Cardiac muscle cell (in vitro differentiated cells and primary cell): ENCODE results near the gene PABPN1L. TPM values are rescaled to one million over a fixed set of nuclear protein-coding genes. Genes with fewer than 3 reads are reported as not detected.

ENCODE experiments used
- DNase-seq, 2 donors: peaks; one replicate each; pipeline versions ENCODE4 v3.0.0 to v3.0.0-alpha.2; 2010 to 2017; ENCODE audit warnings: low read depth in 1 of 2, low spot score in 1 of 2
- H3K27ac ChIP-seq: fragments of 200-600 bp; sonication (generic); 2 replicates; pipeline ENCODE4 v1.5.1; 2016
- H3K27me3 ChIP-seq: fragments of 200-600 bp; sonication (generic); 2 replicates; pipeline ENCODE4 v1.6.0; 2016; ENCODE audit warnings: control low read depth
- H3K36me3 ChIP-seq: fragments of 200-600 bp; sonication (generic); 2 replicates; pipeline ENCODE4 v1.5.1; 2016; ENCODE audit warnings: control low read depth
- H3K4me1 ChIP-seq: fragments of 200-600 bp; sonication (generic); 2 replicates; pipeline ENCODE4 v1.8.1; 2017; ENCODE audit warnings: low read depth, mild to moderate bottlenecking, mixed run types
- H3K4me3 ChIP-seq: fragments of 200-600 bp; sonication (generic); 2 replicates; pipeline ENCODE4 v1.5.1; 2016; ENCODE audit warnings: mild to moderate bottlenecking
- H3K9me3 ChIP-seq: fragments of 200-600 bp; sonication (generic); 2 replicates; pipeline ENCODE4 v1.5.1; 2017; ENCODE audit warnings: low read depth, mild to moderate bottlenecking, control low read depth
- polyA plus RNA-seq: library from polyadenylated mRNA; unstranded; fragments of >200 nt; fragmentation: Nextera tagmentation; extraction: Ambion mirVana; gene quantifications from 2 replicates; pipeline ENCODE4 v1.2.1, GENCODE V29; 2016
- total RNA-seq: library from RNA; depleted of rRNA; stranded (reverse); fragments of >200 nt; gene quantifications from 2 replicates; pipeline ENCODE4 v1.2.3, GENCODE V29; 2016
- TF ChIP-seq, protein P1 (sequence below): IDR thresholded peaks from 2 replicates; pipeline ENCODE4 v1.5.1; 2012; ENCODE audit warnings: low read depth, mild to moderate bottlenecking, low read length

Gene PABPN1L
- total and polyA plus RNA-seq, 2 experiments from 2014 or later = 0.32 TPM; not detected in 1

DNA sequence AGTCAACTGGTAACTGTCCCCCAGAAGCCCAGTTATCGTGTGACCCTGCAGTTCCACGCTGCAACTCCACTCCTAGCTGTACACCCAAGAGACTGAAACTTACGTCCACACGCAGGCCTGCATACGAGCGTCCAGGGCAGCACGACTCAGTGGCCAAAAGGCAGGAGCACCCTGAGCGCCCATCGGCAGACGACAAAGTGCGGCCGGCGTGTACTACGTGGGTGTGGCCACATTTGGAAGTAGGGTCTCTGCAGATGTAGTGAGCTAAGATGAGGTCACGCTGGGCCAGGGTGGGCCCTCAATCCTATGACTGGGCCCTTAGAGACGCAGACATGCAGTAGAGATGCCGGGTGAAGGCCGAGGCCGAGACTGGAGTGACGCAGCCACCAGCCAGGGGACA lies 23.2 kb downstream of the PABPN1L start:
- H3K4me1 ChIP-seq = no peaks in the 10 kb centered on the region
- H3K9me3 ChIP-seq = no peaks in the 10 kb centered on the region
- H3K4me3 ChIP-seq = no peak overlapping the region
- no peak for DNase-seq
- H3K36me3 ChIP-seq = no peaks in the 10 kb centered on the region
- H3K27ac ChIP-seq = no peak overlapping the region
- TF ChIP-seq, protein P1, sequence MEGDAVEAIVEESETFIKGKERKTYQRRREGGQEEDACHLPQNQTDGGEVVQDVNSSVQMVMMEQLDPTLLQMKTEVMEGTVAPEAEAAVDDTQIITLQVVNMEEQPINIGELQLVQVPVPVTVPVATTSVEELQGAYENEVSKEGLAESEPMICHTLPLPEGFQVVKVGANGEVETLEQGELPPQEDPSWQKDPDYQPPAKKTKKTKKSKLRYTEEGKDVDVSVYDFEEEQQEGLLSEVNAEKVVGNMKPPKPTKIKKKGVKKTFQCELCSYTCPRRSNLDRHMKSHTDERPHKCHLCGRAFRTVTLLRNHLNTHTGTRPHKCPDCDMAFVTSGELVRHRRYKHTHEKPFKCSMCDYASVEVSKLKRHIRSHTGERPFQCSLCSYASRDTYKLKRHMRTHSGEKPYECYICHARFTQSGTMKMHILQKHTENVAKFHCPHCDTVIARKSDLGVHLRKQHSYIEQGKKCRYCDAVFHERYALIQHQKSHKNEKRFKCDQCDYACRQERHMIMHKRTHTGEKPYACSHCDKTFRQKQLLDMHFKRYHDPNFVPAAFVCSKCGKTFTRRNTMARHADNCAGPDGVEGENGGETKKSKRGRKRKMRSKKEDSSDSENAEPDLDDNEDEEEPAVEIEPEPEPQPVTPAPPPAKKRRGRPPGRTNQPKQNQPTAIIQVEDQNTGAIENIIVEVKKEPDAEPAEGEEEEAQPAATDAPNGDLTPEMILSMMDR = no peak
- no peaks in the 10 kb centered on the region for H3K27me3 ChIP-seq

DNA sequence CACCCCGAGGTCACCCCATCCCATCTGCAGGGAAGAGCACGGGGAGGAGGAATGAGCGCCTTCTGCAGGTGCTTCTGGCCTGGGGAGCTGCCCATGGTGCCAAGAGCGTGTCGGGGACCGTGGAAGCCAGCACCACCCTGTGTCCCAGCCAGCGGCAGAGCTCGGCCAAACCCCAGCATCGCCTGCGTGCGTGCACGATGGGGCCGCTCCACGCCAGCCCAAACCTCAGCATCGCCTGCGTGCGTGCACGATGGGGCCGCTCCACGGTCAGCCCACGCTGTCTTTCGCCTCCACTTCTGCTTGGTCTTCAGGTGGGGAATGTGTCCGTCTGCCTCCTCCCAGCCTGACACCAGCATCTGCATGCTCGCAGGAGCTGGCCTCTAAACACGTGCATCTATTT lies 23.7 kb downstream of the PABPN1L start:
- H3K27ac ChIP-seq = no peak overlapping the region
- no peaks in the 10 kb centered on the region for H3K36me3 ChIP-seq
- H3K4me1 ChIP-seq = no peaks in the 10 kb centered on the region
- no peaks in the 10 kb centered on the region for H3K9me3 ChIP-seq
- H3K4me3 ChIP-seq = no peak overlapping the region
- DNase-seq = no peak
- TF ChIP-seq, protein P1 = no peak
- no peaks in the 10 kb centered on the region for H3K27me3 ChIP-seq

DNA sequence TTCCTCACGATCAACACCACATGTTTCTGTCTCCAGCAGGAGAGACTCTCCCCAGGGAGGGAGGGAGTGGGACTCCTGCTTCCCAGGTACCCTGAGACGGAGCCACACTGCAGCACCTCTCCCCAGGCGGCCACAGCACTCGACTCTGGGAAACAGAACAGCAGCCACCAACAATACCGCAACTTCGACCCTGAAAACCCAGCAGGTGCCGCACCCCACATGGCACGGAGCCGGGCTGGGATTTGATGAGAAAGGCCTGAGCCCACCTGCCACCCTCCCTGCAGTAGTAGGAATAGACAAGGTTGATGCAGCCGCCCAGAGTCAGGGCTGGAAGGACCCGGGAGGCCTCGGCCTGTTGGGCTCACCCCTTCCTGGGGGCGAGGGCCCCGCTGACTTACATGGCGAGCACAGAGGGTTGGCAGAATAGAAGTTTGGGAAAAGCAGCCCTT lies 24.1 kb downstream of the PABPN1L start:
- DNase-seq = no peak
- H3K9me3 ChIP-seq = no peaks in the 10 kb centered on the region
- no peaks in the 10 kb centered on the region for H3K27me3 ChIP-seq
- H3K4me3 ChIP-seq = no peak overlapping the region
- no peaks in the 10 kb centered on the region for H3K4me1 ChIP-seq
- H3K36me3 ChIP-seq = no peaks in the 10 kb centered on the region
- TF ChIP-seq, protein P1 = no peak
- H3K27ac ChIP-seq = no peak overlapping the region

DNA sequence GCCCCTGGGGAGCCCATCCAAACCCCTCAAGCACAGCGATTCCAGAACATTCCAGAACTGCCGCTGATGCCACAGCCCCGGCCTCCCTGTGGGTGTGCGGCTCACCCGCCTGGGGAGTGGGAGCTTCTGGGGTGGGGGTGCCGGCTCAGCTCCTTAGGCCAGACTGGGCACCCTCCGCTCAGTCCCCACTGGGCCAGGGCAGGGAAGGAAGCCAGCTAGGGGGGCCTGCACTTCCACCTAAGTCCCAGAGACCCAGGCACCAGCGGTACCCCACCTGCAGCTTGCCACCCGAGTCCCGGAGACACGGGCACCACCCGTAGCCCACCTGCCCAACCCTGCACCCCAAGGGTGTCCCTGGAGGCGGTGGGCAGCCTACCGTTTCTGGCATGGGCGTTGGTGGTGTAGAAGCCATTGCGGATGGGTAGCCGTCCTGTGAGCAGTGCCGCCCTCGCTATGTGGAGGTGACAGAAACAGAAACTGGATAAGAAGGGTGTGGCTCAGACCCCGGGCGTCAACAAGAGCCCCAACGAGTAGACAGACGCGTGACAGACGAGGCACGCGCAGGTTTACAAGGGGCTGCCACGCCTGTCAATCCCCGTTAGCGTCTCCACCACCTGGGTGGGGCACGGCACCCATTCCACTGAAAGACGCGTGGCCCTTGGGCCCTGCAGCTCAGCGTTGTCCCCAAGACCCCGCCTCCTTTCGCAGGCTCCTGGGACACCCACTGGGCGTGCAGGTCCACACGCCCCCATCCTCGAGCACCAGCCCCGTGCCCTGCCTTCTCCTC lies 24.7 kb downstream of the PABPN1L start:
- DNase-seq = no peak
- H3K36me3 ChIP-seq = no peaks in the 10 kb centered on the region
- no peak overlapping the region for H3K27ac ChIP-seq
- TF ChIP-seq, protein P1 = no peak
- H3K27me3 ChIP-seq = no peaks in the 10 kb centered on the region
- no peaks in the 10 kb centered on the region for H3K4me1 ChIP-seq
- no peaks in the 10 kb centered on the region for H3K9me3 ChIP-seq
- H3K4me3 ChIP-seq = no peak overlapping the region

- H3K4me3 ChIP-seq = no peak overlapping the region
- no peak overlapping the region for H3K27ac ChIP-seq
- H3K27me3 ChIP-seq = no peaks in the 10 kb centered on the region
- no peaks in the 10 kb centered on the region for H3K9me3 ChIP-seq
- no peaks in the 10 kb centered on the region for H3K4me1 ChIP-seq
- TF ChIP-seq, protein P1 = no peak
- H3K36me3 ChIP-seq = no peaks in the 10 kb centered on the region
- no peak for DNase-seq
Observed at GRCh38 chr16:88840600-88841215, 25.8 kb downstream of the PABPN1L start.
